ENCODE results near the gene CCND3.
"Not testable (repeated sequence)": the region's sequence is repeated elsewhere in the genome, so short reads cannot be mapped to it uniquely, and the experiment has no call there.

Gene CCND3

DNA sequence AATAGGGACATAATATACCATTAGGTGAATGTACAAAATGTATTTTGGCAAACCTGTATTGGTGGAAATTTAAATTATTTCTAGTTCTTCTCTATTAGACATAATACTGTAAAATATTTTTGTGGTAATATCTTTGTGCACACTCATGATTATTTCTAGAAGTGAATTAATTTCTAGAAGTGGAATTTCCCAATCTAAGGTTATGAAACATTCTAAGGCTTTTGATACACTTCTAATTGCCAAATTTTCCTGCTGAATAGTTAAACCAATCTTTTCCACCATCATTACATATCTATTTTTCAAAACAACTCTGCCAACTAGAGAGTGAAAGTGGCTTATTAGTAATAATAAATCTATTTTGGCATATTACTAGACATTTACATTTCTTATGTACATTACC is 1.8 kb upstream of the CCND3 start:
- no peak for DNase-seq

DNA sequence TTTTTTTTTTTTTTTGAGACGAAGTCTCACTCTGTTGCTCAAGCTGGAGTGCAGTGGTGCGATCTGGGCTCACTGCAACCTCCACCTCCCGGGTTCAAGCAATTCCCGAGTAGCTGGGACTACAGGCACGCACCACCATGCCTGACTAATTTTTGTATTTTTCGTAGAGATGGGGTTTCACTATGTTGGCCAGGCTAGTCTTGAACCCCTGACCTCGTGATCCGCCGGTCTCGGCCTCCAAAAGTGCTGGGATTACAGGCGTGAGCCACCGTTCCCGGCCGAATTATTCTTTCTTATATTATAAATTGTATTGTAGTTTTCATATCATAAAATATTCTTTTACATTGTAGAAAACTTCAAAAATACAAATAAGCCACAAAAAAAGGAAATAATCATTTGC is 1.3 kb upstream of the CCND3 start:
- DNase-seq = not testable (repeated sequence)

DNA sequence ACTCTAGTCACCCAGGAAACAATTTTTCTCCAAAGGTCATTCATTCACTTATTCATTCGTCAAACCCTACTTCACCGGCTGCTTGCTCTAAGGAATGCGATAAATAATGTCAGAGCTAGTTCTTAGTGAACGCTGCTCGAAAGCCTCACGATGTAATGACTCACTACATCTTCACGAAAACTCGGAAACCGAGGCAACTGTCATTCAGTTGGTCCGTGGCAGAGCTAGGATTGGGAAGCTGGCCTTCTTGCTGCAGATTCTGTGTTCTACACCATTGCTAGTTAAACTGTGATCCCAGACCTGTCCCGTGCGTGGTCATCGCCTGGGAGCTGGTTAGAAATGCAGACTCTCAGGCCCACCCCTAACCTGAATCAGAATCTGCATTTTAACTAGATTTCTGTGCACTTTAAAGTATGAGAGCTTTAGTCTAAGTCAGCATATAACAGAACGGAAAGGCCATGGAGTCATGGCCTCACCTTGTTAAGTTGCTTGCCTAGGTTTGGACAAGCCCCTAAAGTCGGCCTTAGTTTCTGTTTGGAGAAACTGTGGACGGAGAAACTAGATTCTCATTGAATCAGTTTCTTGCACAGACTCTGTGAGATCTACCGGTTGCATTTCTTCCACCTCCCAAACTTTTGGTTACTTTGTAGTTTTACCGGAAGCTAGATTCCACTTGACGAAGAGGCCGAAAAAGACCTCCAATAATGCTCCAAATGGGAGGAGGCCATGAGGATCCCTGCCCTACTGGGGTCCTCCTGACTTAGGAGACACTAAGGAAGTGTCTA is 651 bp upstream of the CCND3 start:
- no peak for DNase-seq

DNA sequence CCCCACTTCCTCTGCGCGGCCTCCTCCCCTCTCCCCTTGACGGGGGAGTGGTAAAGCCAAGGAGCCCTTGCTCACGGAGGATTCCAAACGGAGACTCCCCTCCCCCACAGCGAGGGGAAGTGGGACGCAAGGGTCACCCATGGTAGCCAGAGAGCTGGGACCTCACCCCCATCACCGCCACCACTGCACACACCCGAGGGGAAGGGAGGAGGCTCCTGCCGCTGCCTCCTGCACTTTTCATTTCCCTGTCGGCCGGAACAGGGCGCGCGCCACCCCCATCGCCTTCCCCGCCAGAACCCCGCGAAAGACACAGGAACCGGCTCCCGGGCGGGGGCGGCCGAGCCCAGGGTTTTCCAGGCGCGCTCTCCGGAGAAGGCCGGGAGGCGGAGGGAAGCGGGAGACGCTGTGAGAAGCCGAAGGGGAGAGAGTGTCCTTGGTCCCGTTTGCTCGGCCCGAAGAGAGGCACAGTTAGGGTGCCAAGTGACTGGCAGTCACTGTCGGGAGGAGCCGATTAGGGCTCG is 789 bp downstream of the CCND3 start:
- DNase-seq = no peak

DNA sequence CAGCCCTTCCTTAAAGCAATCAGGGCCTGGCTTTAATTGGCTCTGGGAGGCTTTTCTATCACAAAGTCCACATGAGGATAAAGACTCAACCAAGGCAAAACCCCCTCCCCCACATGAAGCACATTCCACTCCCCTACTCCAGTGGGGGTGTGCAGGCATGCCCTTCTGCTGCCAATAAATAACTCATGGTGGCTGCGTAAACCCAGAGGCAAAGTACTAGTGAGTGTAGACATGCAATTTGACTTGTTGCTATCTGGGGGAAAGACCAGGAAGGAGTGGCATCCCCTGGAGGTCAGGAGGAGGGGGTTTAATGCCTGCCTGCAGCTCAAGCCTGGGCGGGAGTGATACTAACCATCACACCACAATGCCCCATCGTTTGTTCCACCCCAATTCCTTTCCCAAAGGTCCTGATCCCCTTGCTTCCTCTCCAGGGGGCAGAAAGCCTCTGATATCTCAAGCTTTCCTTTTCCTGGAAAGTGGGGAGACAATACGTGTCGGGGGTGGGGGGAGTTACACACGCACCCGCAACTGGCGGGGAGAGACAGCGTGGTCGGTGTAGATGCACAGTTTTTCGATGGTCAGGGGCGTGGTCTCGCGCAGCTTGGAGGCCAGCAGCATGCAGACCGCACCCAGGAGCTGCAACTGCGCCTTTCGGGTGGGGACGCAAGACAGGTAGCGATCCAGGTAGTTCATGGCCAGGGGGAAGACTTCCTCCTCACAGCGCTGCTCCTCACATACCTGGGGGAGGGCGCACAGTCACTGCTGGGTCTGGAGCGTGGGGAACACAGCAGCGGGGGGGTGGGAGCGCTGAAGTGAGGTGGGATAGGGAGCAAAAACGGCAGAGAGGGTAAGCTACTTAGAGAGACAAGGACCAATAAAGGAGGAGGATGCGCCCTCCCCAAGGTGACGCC is 1.5 kb downstream of the CCND3 start:
- no peak for DNase-seq

DNA sequence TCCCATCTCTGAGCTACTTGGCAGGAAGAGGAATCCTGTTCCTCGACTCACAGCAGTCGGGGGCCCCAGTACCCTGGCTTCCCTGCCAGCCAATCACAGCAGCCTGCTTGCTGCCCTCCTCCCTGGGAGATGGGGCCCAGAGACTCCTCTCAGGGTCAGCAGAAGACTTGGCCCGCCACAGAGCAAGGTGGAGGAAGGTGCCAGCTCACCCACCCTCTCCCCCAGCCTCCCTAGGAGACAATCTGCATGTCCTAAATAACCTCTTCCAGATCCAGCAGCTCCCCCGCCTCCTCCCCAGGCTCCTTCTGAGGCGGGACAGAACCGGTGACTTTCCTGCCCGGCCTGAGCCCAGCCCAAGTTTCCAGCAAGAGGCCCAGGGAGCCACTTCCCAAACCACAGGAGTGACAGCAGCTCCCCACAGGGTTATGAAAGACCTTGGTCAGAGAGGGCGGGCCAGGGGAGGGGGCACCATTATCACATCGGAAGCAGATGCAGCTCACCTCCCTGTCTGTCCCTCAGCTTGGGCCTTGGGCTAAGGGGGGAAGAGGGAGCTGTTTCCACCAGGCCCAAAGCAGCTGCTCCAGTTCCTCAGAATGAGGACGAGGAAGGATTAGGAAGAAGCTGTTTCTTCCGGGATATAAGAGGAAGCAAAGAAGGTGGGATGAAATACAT is 2.3 kb downstream of the CCND3 start:
- DNase-seq = no peak

DNA sequence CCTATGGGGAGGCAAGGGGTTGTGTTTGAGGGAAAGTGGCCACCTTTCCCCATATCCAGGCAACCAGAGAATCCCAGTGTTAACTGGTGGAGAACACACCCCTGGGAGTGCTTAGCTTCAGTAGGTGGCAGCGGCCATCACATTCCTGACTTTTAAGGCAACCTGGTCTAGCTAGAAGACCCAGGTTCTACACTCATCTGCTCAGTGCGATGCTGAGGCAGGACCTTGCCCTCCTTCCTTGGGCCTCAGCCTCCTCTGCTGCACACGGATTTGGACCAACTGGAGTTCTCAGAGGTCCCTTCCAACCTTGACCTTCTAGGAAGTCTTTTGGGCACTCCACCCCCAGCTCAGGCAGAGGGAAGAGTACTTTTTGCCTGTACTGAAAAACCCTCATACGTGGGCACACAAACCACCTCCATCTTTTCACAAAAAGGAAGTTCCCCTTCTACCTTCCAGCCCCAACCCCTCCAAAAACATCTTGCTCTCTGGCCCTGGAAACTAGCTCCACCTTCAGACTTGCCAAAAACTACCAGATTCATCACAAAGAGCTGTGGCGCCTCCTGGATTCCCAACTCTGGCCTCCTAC is 2.9 kb downstream of the CCND3 start:
- DNase-seq = no peak

DNA sequence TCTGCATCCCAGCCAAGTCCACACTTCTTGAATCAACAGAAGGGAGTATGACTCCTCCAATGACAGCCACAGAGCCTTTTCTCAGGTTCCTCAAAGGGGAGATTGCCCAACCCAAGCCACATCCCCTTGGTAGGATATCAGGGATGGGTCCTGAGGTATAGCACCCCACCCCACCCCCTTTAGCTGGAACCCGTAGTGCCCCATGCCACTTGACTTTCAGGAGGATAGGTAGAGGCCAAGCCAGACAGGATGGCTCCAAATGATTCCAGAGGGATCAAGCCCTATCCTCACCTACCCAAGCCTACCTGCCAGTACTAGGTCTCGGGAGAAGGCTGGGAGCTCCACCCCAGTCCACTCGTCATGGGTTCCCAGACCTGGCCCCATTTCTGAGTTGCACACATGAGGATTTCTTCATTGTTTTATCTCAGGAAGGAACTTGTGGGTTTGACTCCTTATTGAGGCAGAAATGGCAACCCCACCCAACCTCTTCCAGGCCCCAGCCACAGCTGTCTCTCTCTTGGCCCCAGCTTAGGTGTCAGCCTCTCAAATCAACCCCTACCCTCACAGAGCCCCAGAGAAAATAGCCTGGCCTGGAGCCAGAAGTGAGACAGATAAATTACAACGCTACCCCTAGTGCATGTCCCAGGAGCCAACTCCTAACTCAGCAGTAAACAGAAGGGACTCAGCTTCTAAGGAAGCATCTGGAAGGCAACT is 3.6 kb downstream of the CCND3 start:
- DNase-seq = no peak

DNA sequence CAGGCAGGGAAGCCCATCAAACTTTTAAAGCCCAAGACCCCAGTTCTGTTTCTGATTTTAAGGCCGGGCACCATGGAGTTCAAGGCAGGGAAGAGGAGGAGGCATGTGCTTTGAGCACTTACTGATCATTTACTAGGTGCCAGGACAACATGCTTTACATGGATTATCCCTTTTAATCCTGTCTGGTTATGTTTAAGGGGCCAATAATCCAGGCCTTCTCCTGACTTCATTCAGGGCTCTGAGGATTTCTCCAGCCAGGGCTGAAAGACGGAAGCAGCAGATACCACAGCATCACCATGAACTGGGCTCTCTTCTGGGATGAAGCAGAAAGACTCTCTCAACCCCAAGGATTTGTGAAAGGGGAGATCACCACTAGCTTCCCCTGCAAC is 4.1 kb downstream of the CCND3 start:
- no peak for DNase-seq

DNA sequence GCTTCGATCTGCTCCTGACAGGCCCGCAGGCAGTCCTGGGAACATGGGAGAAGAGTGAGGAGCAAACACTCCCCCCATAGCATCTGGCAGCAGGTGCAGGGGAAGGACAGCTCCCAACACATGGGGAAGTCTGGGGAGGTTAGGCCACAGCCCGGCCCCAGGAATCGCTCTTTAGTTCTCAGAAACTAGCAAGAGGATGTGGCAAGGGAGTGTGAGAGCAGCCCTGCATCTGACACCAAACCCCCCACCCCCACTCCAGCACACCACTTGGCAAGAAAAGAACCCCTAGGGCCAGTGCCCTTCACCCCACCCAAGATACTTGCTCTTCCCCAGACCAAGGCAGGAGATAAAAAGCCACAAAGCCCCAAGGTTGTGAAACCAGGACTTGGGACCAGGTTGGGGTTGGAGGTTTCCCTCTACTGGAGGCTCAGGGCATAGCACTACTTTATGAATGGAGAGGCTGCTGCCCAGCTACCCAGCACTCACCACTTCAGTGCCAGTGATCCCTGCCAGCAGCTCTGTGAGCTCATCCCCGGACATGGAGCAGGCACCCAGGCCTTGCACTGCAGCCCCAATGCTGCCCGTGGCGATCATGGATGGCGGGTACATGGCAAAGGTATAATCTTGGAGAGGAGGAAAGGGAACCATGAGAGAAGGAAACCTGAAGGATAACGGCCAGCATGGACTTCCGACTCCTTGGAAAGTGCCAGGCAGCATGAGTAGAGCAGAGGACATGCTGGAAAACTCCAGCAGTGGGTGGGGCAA is 5.4 kb downstream of the CCND3 start:
- DNase-seq = no peak

DNA sequence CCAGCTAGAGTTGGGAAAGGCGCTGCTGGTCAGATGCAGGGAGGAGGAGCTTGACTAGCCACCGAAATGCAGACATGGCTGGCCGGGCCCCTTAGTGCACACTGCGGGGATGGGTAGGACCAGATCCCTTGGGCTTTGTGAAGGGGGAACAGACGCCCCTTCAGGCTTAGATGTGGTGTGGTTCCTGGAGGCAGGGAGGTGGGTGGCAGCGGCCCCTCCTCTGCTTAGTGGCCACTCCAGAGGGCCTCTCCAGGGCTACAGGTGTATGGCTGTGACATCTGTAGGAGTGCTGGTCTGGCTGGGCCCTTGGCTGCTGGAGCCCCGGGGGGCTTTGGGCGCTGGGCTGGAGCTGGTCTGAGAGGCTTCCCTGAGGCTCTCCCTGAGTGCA is 5.9 kb downstream of the CCND3 start:
- no peak for DNase-seq

DNA sequence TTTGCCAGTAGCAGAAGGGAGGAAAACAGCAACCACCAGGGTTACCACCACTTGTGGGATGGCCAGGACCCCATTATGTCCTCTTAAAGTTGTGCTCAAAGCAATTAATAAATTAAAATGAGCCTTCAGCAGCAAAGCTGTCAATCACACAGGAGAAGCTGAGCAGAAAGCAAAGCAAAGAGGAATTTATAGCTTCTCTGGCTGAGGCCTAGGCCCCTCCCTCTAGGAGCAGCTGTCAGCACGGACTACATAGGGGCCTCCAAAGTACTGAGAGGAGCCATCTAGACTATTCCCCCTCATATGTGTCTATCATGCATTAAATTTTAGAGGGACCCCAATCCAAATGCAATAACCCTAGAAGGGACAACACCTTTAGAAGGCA is 6.4 kb downstream of the CCND3 start:
- DNase-seq = no peak

DNA sequence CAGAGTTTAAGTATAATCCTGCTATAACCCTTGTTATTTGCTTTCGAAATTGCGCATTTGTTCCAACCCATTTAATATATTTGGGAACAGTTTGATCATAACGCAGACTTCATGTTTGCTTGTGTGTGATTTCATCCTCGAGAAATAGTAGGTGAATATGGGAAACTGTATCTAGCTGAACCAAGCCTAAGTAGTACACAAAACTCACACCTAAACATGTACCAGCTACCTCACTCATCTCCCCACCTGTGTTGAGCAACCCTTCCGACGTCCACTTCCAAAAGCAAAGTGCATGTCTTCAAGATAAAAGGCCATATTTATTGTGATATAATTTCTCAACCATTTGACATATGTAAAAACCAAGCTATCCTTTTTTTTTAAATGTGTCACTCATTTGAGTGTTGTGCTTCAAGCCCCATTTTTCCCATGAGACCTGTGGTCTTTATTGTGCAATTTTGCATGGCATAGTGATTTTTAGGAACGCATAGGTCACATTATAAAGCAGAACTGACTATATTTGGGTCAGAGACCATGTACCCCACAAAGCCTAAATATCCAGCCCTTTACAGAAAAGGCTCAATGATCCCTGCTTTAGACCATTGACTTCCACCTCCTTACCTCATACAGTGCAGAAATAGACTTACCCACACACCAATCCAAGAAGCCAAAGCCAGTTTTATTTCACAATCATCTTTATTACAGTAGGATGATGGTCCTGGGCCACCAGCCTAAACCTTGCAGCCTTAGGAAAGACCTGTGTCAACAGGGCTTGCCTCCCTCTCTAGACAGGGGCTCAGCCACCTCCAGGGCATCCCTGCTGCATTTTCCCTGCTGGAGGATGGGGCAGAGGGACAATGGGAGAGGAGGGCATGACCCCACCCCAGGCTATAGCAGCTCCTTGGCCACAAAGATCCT is 7.1 kb downstream of the CCND3 start:
- DNase-seq = no peak

DNA sequence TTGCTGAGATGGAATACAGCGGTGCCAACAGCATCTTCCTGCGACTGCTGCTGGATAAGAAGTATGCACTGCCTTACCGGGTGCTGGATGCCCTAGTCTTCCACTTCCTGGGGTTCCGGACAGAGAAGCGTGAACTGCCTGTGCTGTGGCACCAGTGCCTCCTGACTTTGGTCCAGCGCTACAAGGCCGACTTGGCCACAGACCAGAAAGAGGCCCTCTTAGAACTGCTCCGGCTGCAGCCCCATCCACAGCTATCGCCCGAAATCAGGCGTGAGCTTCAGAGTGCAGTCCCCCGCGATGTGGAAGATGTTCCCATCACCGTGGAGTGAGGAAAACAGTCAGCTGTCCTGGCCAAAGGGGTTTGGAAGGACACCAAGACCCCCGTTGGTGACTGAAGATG is 9.2 kb downstream of the CCND3 start:
- no peak for DNase-seq

DNA sequence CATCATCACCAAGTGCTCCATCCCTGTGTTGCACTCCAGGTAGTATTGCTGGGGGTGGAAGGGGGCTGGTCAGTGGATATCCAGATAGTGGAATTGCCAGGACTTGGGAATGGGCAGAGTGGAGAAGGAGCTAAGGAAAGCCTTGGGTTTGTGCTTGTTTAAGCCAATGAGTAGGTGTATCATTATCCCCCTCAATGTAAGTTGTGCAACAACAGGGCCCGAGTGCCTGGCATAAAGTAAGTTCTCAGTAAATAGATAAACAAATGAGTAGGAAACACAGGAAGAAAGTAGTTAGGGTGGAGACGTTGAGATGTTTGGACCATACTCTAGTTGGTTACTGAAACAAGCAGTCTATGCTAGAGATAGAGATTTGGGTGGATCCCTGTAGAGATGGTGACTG is 9.8 kb downstream of the CCND3 start:
- no peak for DNase-seq

DNA sequence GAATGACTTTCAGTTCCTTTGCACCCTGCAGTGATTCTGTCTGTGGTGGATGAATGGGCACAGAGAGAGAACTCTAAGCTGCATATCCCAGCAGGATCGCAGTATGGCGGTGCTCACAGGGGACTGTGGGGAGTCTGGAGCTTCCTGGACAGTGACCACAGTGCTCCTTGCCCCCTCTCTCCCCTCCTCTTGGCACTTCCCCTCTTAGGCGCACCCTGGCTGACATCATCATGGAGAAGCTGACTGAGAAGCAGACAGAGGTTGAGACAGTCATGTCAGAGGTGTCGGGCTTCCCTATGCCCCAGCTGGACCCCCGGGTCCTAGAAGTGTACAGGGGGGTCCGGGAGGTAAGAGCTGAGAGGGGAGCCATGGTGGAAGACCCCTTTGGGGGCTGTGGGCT is 11.7 kb downstream of the CCND3 start:
- DNase-seq = no peak

DNA sequence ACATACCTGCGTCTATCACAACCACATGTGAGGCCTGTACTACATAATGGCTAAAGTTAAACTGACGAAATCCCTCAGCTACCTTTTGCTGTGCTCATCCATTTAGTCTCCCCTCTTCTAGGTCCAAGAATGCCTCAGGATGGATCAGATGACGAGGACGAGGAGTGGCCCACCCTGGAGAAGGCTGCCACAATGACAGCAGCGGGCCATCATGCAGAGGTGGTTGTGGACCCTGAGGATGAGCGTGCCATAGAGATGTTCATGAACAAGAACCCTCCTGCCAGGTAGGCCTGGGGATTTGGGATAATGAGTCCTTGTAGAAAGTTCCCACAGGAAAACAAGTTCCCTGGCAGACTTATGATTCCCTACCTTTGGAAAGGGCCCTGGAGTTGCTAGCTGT is 14.4 kb downstream of the CCND3 start:
- no peak for DNase-seq

DNA sequence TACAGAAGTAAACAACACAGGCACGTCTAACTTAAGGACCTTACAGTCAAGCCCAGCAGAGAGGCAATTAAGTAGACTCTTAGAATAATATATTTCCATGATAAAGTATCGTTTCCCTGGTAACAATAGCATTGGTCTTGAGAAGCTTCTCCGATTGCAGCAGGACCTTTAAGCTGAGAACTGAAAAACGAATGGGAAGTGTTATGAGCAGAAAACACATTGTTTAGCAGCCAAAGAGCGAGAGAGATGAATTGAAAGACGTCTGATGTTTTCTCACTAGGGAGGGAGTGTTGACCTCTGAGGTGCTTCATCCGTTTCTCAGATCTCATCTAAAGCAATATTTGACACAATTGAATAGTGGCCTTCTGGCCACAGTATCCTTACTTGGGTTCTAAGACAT is 19.5 kb downstream of the CCND3 start:
- DNase-seq = no peak

DNA sequence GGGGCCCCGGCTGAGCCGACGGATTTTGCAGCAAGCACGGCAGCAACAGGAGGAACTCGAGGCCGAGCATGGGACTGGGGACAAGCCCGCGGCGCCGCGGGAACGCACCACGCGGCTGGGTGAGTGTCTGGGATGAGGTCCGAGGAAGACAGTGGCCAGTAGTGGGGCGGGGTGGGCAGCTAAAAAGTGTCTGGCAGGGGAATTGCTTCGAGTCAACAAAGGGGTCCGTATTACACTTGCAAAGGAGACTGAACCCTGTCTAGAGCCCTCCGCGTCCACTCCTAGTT is 20.0 kb downstream of the CCND3 start:
- no peak for DNase-seq

DNA sequence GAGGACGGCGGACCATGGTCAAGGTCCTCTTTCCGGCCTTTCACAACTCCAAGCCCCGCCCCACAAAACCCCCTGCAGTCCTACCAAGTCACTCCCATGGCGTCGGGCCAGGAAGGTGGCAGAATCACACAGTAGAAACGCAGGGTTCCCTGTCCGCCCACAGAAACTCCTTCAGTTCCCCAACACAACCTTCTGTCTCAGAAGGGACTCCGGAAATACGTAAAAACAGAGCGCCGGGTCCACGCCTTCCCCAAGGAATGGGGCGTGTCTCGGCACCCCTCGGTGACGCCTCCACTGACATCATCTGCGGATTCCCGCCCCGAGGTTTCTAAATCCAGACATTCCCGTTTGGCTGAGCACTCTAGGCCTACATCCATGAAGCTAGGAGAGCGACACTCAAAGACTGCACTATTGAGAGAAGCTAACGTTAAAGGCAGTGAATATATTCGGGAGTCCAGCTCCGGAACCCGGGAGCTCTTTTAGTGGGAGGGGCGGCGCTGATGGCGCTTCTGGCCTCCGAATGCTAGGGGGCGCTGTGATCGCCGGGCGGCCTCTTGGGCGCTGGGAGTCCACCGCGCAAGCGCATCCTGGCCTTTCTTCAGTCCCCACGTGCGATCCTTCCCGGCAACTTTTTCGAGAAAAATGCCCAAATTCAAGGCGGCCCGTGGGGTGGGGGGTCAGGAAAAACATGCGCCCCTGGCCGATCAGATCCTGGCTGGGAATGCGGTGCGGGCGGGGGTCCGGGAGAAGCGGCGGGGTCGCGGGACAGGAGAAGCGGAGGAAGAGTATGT is 20.5 kb downstream of the CCND3 start, which contains the start of the genes BYSL and MED20:
Gene BYSL (plus strand): TSS at position 579 of the 791 bp plus-strand sequence. CDS start 64 bp downstream, at position 643.
Gene MED20 (minus strand): TSS at position 219 of the 791 bp plus-strand sequence. CDS start 121 bp downstream, at position 98.
- DNase-seq = peak; percentile 84

All from NCI-H1048 (cell line).